GM18858 (cell line): ENCODE data around the gene THSD4.
"Not testable (repeated sequence)": the region's sequence is repeated elsewhere in the genome, so short reads cannot be mapped to it uniquely, and the experiment has no call there.

Source experiments
- ATAC-seq: cut with Tn5 transposase; IDR thresholded peaks from one replicate; pipeline ENCODE4 v1.9.1; 2021; ENCODE audit not compliant: unreplicated experiment

THSD4 gene

GRCh38 chr15:71319424-71319823 is 204.2 kb downstream of the THSD4 start:
- not testable (repeated sequence) for ATAC-seq

- ATAC-seq: no peak
Observed at GRCh38 chr15:71319935-71320334, 204.7 kb downstream of the THSD4 start.

GRCh38 chr15:71323082-71323481 is 207.8 kb downstream of the THSD4 start:
- ATAC-seq: no peak

- ATAC-seq: no peak
Observed at GRCh38 chr15:71323584-71323983, 208.3 kb downstream of the THSD4 start.

- ATAC-seq: no peak
Observed at GRCh38 chr15:71325481-71325880, 210.2 kb downstream of the THSD4 start.

GRCh38 chr15:71328453-71328852 is 213.2 kb downstream of the THSD4 start:
- no peak for ATAC-seq

- no peak for ATAC-seq
Observed at GRCh38 chr15:71329041-71329440, 213.8 kb downstream of the THSD4 start.

- no peak for ATAC-seq
Observed at GRCh38 chr15:71329497-71330260, 214.4 kb downstream of the THSD4 start.

- ATAC-seq: no peak
Observed at GRCh38 chr15:71330638-71331162, 215.4 kb downstream of the THSD4 start.

- ATAC-seq: no peak
Observed at GRCh38 chr15:71331173-71331572, 215.9 kb downstream of the THSD4 start.

GRCh38 chr15:71332431-71333004 is 217.2 kb downstream of the THSD4 start:
- no peak for ATAC-seq

GRCh38 chr15:71333136-71333700 is 217.9 kb downstream of the THSD4 start:
- no peak for ATAC-seq

- ATAC-seq: no peak
Observed at GRCh38 chr15:71333839-71334238, 218.6 kb downstream of the THSD4 start.

GRCh38 chr15:71334434-71334833 is 219.2 kb downstream of the THSD4 start:
- no peak for ATAC-seq

GRCh38 chr15:71334873-71335272 is 219.6 kb downstream of the THSD4 start:
- ATAC-seq: no peak

GRCh38 chr15:71335591-71335990 is 220.3 kb downstream of the THSD4 start:
- ATAC-seq: no peak

- no peak for ATAC-seq
Observed at GRCh38 chr15:71336671-71337070, 221.4 kb downstream of the THSD4 start.

- no peak for ATAC-seq
Observed at GRCh38 chr15:71337197-71337845, 222.1 kb downstream of the THSD4 start.

- ATAC-seq: no peak
Observed at GRCh38 chr15:71338265-71338664, 223.0 kb downstream of the THSD4 start.

- no peak for ATAC-seq
Observed at GRCh38 chr15:71338827-71339542, 223.7 kb downstream of the THSD4 start.
